ENCODE results near the gene PCED1A. TPM values are rescaled to one million over a fixed set of nuclear protein-coding genes. Genes with fewer than 3 reads are reported as not detected.
"Not testable (repeated sequence)": the region's sequence is repeated elsewhere in the genome, so short reads cannot be mapped to it uniquely, and the experiment has no call there.

PCED1A gene
- total RNA-seq, 1 donor from 2014 or later, result 79.6 TPM

GRCh38 chr20:2835331-2835796 is 5.1 kb downstream of the PCED1A start:
- no peak overlapping the region for H3K27ac Mint-ChIP-seq
- H3K4me3 Mint-ChIP-seq, result no peak overlapping the region
- H3K4me1 Mint-ChIP-seq (ENCODE audit: unreplicated experiment), result peaks cover 7% of the 10 kb centered on the region
- peaks cover 15% of the 10 kb centered on the region for H3K36me3 Mint-ChIP-seq
- no peaks in the 10 kb centered on the region for H3K9me3 Mint-ChIP-seq
- no peak for DNase-seq (ENCODE audit: extremely low spot score, unreplicated experiment)
- no peak for TF ChIP-seq CTCF (conservative IDR thresholded peaks at IDR 0.05)
- H3K27me3 Mint-ChIP-seq, result no peaks in the 10 kb centered on the region

GRCh38 chr20:2834401-2835110 is 5.9 kb downstream of the PCED1A start:
- Mint-ChIP-seq H3K9me3 (no peaks in the 10 kb centered on the region), H3K4me1 (ENCODE audit: unreplicated experiment) (peaks cover 6% of the 10 kb centered on the region), H3K27me3 (peaks cover 6% of the 10 kb centered on the region), H3K36me3 (peaks cover 15% of the 10 kb centered on the region), H3K4me3 (no peak overlapping the region), H3K27ac (no peak overlapping the region)
- DNase-seq (ENCODE audit: extremely low spot score, unreplicated experiment), result no peak
- no peak for TF ChIP-seq CTCF (conservative IDR thresholded peaks at IDR 0.05)

GRCh38 chr20:2833761-2834160 is 6.7 kb downstream of the PCED1A start:
- H3K27ac Mint-ChIP-seq, result no peak overlapping the region
- TF ChIP-seq CTCF (conservative IDR thresholded peaks at IDR 0.05), result no peak

GRCh38 chr20:2831206-2831605 is 9.2 kb downstream of the PCED1A start:
- H3K9me3 Mint-ChIP-seq; H3K27ac Mint-ChIP-seq; H3K36me3 Mint-ChIP-seq; DNase-seq (ENCODE audit: extremely low spot score, unreplicated experiment); H3K4me1 Mint-ChIP-seq (ENCODE audit: unreplicated experiment); H3K4me3 Mint-ChIP-seq: not testable (repeated sequence)
- peaks cover 40% of the 10 kb centered on the region for H3K27me3 Mint-ChIP-seq

More at GRCh38 chr20:2833761-2834160, 6.7 kb downstream of the PCED1A start:
- H3K27me3 Mint-ChIP-seq, result peaks cover 14% of the 10 kb centered on the region
- no peak overlapping the region for H3K4me3 Mint-ChIP-seq
- H3K9me3 Mint-ChIP-seq, result no peaks in the 10 kb centered on the region
- no peaks in the 10 kb centered on the region for H3K4me1 Mint-ChIP-seq (ENCODE audit: unreplicated experiment)
- peaks cover 15% of the 10 kb centered on the region for H3K36me3 Mint-ChIP-seq
- DNase-seq (ENCODE audit: extremely low spot score, unreplicated experiment), result no peak

GRCh38 chr20:2829376-2829775 is 11.1 kb downstream of the PCED1A start:
- no peak for TF ChIP-seq CTCF (conservative IDR thresholded peaks at IDR 0.05)
- no peak for DNase-seq (ENCODE audit: extremely low spot score, unreplicated experiment)
- H3K4me1 Mint-ChIP-seq (ENCODE audit: unreplicated experiment), result peaks cover 3% of the 10 kb centered on the region
- H3K9me3 Mint-ChIP-seq, result no peaks in the 10 kb centered on the region
- H3K36me3 Mint-ChIP-seq, result no peaks in the 10 kb centered on the region
- no peak overlapping the region for H3K4me3 Mint-ChIP-seq
- H3K27me3 Mint-ChIP-seq, result peaks cover 46% of the 10 kb centered on the region
- no peak overlapping the region for H3K27ac Mint-ChIP-seq

GRCh38 chr20:2826655-2827054 is 13.8 kb downstream of the PCED1A start:
- no peak for TF ChIP-seq CTCF (conservative IDR thresholded peaks at IDR 0.05)
- Mint-ChIP-seq H3K9me3 (no peaks in the 10 kb centered on the region), H3K36me3 (no peaks in the 10 kb centered on the region), H3K27me3 (peaks cover 52% of the 10 kb centered on the region), H3K4me3 (no peak overlapping the region), H3K27ac (no peak overlapping the region), H3K4me1 (ENCODE audit: unreplicated experiment) (peaks cover 5% of the 10 kb centered on the region)
- no peak for DNase-seq (ENCODE audit: extremely low spot score, unreplicated experiment)

Data from type B pancreatic cell (in vitro differentiated cells).